Upper lobe of right lung (tissue), 1 donor: Measurements from ENCODE around the gene PAX9. TPM values are rescaled to one million over a fixed set of nuclear protein-coding genes. Genes with fewer than 3 reads are reported as not detected.
A peak's percentile ranks its signal among the peaks of the same experiment; 100 is the strongest.

Source experiments
- ATAC-seq: fragments of 200-7000 bp; cut with Tn5 transposase; one replicate; pipeline ENCODE4 v1.9.1; 2020; ENCODE audit warnings: mild to moderate bottlenecking, moderate library complexity
- DNase-seq: peaks from one replicate; pipeline ENCODE4 v3.0.0-alpha.2; 2020
- H3K27ac ChIP-seq: fragments of 200-600 bp; one replicate; pipeline ENCODE4 v1.8.0; 2022
- H3K27me3 ChIP-seq: fragments of 200-600 bp; one replicate; pipeline ENCODE4 v1.8.0; 2022; ENCODE audit warnings: mild to moderate bottlenecking
- H3K36me3 ChIP-seq: fragments of 200-600 bp; one replicate; pipeline ENCODE4 v1.8.0; 2022
- H3K4me1 ChIP-seq: fragments of 200-600 bp; one replicate; pipeline ENCODE4 v1.8.0; 2022
- H3K4me3 ChIP-seq: fragments of 200-600 bp; one replicate; pipeline ENCODE4 v1.8.0; 2022; ENCODE audit warnings: mild to moderate bottlenecking
- H3K9me3 ChIP-seq: fragments of 200-600 bp; one replicate; pipeline ENCODE4 v1.8.0; 2022
- CTCF ChIP-seq: fragments of 200-600 bp; IDR thresholded peaks from one replicate; pipeline ENCODE4 v1.8.0; 2022; ENCODE audit warnings: antibody characterized with exemption
- intact Hi-C: fragments of 100-400 bp; cut with DNase I; formaldehyde crosslinking; loops from one replicate; pipeline ENCODE4 v1.11.0; 2022
- total RNA-seq: library from RNA; stranded (reverse); fragmentation: NEBNext Ultra II Directional; extraction: Animal tissue kit (Norgen Biotek cat#: 25700); gene quantifications from one replicate; pipeline ENCODE4 v1.2.1, GENCODE V29; 2021
- donor health status: DM: no; HTN: yes; CAD: no; lungs with severe emphysema.

PAX9 gene
- total RNA-seq, 1 donor from 2014 or later = 0.78 TPM

DNA sequence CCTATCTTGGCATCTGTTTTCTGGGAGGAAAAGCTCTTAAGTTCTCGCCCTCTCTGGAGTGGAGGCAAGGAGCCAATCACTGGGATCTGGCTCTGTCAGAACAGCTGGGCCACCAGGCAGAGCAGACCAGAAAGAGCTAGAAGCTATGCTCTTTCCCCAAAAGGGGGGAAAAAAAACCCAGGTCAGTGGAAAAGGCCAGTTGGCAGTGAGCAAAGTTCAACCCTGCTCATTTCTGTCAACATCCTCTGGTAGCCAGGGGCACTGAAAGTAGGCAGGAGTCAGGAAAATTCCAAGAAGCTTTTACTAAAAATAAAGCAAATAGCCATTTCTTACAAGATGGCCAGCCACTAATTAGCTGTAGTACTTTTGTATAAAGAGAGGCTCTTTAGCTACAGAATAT, 36.6 kb upstream of the PAX9 start:
- intact Hi-C loops = no loop called here
- ATAC-seq = no peak

GRCh38 chr14:36625436-36625835, 36.2 kb upstream of the PAX9 start:
- TF ChIP-seq CTCF = no peak

More for the DNA sequence above, 36.6 kb upstream of the PAX9 start:
- Histone ChIP-seq H3K36me3 (no peaks in the 10 kb centered on the region), H3K9me3 (no peaks in the 10 kb centered on the region), H3K27ac (no peak overlapping the region), H3K27me3 (no peaks in the 10 kb centered on the region), H3K4me3 (no peak overlapping the region), H3K4me1 (no peaks in the 10 kb centered on the region)
- TF ChIP-seq CTCF = no peak
- DNase-seq = no peak

GRCh38 chr14:36626151-36626550, 35.5 kb upstream of the PAX9 start:
- H3K27me3 ChIP-seq = no peaks in the 10 kb centered on the region
- no peak for TF ChIP-seq CTCF
- H3K9me3 ChIP-seq = no peaks in the 10 kb centered on the region
- ATAC-seq = no peak
- no peaks in the 10 kb centered on the region for H3K4me1 ChIP-seq
- no peaks in the 10 kb centered on the region for H3K36me3 ChIP-seq
- no peak overlapping the region for H3K4me3 ChIP-seq
- H3K27ac ChIP-seq = no peak overlapping the region
- no peak for DNase-seq
- intact Hi-C loops = no loop called here

More at GRCh38 chr14:36625436-36625835, 36.2 kb upstream of the PAX9 start:
- no peaks in the 10 kb centered on the region for H3K9me3 ChIP-seq
- no peaks in the 10 kb centered on the region for H3K27me3 ChIP-seq
- no peak overlapping the region for H3K27ac ChIP-seq
- no peaks in the 10 kb centered on the region for H3K36me3 ChIP-seq
- no peak overlapping the region for H3K4me3 ChIP-seq
- DNase-seq = no peak
- no peak for ATAC-seq
- intact Hi-C loops = no loop called here
- H3K4me1 ChIP-seq = no peaks in the 10 kb centered on the region

DNA sequence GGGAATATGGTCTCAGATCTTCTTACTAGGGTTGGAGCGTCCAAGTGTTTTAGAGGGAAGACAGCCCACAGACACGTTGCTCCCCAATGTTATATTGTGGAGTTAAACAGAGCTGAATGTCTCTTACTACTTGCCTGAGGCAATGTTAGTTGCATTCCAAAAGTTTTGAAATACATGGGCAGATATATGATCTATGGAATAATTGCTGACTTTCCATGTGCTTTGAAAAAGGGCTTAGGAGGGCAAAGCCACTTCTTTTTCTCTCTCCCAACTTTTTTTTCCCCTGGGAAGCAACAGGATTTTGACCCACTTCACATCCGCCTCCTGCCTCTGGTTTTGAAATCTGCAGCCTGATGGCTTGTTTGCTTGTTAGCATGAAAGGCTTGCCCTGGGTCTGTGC, 33.7 kb upstream of the PAX9 start:
- intact Hi-C loops = no loop called here
- ATAC-seq = no peak

DNA sequence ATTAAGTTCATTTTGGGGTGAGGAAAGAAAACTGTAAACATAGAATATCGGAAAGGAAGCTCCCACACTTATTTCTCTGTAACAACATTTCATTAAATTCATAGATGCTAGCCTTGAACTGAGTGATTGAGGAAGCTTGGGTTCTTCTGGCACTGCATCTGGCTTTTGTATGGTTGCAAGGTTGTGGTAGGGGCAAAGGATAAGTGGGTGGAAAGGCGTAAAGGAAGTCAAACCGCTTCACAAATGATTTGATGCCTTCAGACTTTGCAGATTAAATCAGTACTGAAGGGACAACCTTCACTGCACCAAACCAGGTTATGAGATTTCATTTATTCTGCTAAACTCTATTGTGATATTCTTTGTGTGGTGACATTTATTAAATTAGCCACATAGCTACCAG, 28.1 kb upstream of the PAX9 start:
- Histone ChIP-seq H3K27ac (no peak overlapping the region), H3K4me1 (no peaks in the 10 kb centered on the region), H3K4me3 (no peak overlapping the region), H3K27me3 (no peaks in the 10 kb centered on the region), H3K36me3 (no peaks in the 10 kb centered on the region), H3K9me3 (no peaks in the 10 kb centered on the region)
- DNase-seq (no peak), ATAC-seq (no peak)
- TF ChIP-seq CTCF = no peak
- intact Hi-C loops = no loop called here

More for the DNA sequence above, 33.7 kb upstream of the PAX9 start:
- DNase-seq = no peak
- H3K4me1 ChIP-seq = no peaks in the 10 kb centered on the region
- no peaks in the 10 kb centered on the region for H3K9me3 ChIP-seq
- no peaks in the 10 kb centered on the region for H3K36me3 ChIP-seq
- no peak for TF ChIP-seq CTCF
- H3K27ac ChIP-seq = no peak overlapping the region
- no peaks in the 10 kb centered on the region for H3K27me3 ChIP-seq
- no peak overlapping the region for H3K4me3 ChIP-seq

DNA sequence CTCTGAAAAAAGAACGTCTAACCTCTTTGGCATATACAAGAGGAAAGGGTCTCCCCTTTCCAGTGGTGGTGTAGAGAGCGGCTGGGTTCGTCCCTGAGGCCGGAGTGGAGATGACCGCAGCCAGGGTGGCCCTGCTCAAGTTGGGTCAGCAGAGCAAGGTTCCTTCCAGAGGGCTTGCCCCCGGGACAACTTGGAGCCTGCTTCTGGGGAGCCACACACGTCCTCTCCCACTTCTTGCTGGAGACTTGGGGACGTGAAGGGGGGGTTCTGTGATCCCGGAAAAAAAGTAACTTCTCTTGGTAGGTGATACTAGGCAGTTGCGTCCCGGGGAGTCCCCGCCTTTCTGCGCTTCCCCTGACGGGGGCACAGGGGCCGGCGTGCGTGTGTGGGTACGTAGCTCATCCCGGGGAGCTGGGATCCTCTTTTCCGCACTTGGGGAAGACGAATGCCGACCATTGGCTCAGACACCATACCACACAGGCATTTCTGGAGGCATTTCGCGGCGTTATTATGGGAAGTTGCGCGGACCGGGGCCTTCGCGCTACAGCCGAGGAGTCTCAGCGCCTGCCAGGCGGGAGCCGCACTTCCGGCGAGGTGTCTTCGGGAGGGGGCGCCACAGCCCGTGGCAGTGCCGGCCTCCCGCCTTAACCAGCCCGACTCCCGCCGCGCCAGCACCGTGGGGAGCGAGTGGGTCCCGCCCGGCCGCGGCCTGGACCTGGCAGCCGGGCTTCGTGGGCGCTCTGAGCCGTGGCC, 14.8 kb upstream of the PAX9 start:
- no peak for DNase-seq
- H3K9me3 ChIP-seq = no peaks in the 10 kb centered on the region
- H3K4me3 ChIP-seq = peak overlapping the region; percentile 37
- H3K36me3 ChIP-seq = no peaks in the 10 kb centered on the region
- H3K27me3 ChIP-seq = peaks cover 71% of the 10 kb centered on the region
- TF ChIP-seq CTCF = no peak
- intact Hi-C loops = no loop called here
- H3K27ac ChIP-seq = no peak overlapping the region
- ATAC-seq = peak; percentile 57
- peaks cover 11% of the 10 kb centered on the region for H3K4me1 ChIP-seq
